Fibroblast of skin of left quadriceps (primary cell): ENCODE measurements around the gene UBL7.

ENCODE experiments used
- DNase-seq, 2 experiments: peaks; one replicate each; pipeline ENCODE4 v3.0.0-alpha.2; 2013; ENCODE audit warnings: low read depth in 2 of 2

Gene UBL7

DNA sequence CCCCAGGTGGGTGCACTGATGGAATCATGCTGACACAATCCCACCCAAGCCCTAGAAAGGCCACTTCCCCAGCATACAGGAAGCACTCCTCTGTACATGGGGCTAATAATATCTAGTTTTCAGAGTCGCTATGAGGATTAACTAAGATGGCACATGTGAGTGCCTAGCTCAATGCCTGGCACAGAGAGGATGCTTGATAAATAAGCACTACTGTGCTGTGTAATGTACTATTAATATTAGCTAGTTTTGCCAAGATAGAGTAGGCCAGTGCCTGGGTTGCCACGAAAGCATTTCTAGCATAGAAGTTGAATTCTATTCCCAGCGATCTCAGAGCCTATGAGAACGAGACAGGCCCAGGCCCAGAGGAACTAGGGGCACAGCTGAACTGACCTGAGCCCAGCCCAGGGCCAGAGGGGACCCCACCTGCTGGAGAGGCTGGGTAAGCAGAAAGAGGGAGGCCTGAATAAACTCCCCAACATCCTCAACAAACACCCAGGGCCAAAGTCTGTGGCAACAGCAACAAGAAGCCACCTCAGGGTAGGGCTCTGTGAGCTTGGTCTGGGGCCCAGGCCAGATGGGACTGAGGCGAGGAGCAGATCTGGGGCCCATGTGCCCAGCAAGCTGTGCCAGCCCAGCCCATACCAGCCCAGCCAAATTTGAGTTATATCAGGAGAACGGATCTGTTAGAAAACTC, 19.6 kb downstream of the UBL7 start:
- no peak for DNase-seq

DNA sequence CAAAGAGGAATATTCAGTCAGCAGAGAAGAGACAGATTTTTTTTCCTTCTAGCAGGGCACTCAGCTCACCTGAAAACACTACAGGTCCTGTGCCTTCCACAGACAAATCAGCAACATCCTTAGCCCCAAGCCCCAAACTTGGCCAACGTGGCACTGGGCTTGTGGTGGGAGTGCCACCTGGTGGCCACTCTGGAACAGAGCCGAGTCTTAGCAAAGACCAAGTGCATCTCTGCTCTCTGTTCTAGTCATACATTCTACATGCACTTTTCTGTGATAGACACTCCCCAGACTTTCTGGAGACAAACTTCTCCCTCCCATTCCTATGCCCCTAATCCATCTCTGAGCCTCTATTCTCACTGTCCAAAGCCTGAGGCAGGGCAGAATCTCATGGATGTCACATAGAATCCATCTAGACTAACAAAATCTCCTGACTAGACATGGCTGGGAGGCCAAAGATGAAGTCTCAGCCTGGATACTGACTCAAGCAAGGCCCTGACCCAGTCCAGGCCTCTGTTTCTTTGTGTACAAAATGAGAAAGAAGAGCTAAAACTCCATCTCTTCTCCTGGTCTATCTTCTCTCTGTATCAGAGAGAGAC, 22.1 kb downstream of the UBL7 start:
- peak; percentile 46 to 56 for DNase-seq

DNA sequence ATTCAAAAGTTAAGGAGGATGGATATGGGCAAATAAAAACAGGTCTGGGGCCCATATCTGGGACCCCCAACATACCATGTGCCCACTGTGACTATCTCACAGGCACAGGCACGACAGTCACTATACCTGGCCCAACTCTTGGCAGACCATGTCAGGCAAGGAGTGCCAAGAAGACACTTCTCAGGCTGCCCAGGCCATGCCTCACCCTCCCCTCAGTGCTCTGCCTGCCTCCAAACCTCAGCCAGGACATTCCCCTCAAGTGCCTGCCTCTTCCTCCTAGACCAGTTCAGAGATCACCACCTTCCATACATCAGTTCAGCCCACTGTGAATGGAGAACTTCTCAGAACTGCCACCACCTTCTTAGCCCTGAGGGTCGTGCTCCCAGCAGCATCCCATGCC, 22.8 kb downstream of the UBL7 start:
- DNase-seq: no peak

DNA sequence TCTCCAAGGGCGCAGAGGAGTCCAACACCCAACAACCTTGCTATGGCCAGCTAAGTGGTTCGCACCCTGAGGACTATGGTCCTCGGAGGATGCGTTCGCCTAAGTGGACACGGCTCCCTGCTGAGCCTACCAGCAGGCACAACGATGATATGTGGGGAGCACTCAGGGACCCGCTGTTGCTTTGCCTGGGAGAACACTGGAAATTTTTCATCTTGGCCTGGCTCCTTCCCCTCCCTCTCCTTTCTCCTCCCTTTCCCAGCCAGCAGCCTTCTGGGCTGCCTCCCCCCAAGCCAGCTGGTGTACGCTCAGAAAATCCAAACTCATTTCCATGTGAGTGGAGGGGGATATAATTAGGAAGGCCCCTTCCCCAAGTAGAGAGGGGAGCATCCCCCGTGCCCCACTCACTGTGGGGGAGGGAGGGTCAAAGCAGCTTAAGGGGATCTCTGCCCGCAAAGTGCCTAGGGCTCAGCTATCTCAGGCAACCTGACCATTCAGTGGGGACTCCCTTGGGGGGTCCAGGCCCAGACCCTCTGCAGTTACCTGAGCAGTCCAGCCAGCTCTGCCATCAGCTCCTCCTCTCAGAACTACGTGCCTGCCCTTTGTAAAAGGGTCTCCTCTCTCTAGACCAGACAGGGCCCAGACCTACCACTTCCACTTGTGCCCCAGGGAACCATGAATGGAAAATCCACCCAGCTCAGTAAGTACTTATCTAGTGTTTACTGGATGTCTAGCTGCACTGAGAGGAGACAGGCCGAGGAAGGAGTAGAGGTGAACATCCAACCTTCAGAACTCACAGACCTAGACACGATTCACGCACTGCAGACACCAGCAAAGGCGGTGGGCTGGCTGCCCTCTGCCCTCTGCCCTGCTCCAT, 26.5 kb downstream of the UBL7 start:
- no peak for DNase-seq

DNA sequence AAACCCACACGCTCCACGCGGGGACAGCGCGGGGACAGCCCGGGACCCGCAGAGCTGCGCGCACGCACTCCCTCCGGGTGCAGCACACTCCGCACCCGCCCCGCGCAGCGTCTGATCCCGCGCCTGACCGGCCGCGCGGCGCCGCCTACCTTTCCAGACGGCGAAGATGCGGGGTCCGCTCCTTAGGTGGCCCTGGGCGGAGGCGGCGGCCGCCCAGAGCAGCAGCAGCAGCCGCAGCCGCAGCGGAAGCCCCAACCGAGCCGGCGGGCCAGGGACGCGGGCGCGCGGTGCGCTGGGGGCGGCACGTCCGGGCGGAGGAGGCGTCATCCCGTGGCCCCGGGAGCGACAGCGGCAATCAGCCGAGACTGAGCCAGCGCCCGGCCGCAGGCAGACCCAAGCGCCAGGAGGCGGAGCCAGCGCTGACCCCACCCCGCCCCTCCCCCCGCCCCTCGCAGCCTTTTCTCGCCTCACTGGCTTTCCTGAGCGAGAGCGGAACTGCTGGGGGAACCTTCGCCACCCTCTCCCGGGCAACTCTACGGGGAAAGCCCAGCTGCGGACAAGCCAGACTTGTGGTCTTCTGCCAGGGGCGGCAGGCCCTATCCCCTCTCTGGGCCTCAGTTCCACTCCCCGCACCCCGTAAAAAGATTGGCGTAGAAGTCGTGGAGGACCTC, 27.2 kb downstream of the UBL7 start, which contains the start of gene SEMA7A:
TSS of gene SEMA7A (minus strand) at position 367 of the 671 bp plus-strand sequence. CDS start at position 327, 40 bp downstream.
- DNase-seq: peak; percentile 56 to 59

DNA sequence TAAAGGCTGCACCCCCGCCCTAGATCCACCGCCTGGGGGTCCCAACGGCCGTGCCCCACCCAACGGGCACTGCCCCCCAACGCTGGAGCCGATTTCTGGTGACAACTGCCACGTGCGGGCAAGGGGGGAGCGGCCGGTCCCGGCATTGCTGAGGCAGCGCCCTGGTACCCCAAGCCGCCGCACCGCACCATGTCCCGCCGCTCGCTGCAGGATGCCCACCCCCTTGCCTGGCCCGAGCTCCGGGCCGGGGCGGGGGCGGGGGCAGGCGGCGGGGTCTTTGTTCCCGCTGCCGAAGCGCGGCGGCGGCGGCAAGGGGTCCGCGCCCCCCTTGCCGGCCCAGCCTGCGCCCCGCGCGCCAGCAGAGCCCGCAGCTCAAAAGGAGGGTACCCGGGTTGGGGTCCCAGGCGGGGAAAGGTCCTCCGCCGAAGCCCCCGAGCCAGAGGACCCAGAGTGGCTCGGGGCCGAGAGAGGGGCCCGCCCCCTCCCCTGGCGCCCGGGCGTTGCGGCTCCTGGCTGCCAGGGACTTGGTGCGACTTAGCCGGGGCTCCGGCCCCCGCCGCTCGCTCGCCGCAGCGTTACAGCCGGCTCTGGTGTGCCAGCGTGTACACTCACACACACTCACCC, 27.9 kb downstream of the UBL7 start:
- DNase-seq: no peak

DNA sequence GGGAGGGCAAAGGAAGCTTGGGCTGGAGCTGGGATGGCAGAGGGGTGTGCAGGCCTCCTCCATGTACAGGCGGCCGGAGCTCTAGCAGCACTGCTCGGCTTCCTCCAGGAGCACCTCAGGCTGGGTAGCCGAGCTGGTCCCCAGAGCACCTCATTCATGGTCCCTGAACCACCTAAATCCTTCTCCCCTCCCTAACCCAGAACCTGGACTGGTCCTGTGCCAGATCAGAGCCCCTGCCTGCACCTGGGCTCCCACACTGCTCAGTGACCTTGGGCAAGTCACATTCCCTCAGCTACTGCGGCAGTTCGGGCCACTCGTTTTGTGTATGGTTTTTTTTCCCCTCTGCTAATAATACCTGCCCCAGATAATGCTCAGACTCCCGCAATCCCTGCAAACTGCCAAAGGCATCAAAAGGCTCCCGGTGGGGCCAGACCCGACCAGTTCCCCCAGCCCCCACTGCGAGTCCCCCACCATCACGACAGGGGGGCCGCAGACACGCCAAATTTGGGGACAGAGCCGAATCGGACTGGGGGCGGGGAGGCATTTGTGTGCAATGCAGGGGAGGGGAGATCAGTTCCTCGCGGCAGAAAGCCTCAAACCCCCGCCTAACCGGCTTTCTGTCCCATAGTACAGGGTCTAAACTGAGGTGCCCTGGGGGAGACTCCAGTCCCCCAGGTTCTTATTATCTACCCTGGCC, 28.5 kb downstream of the UBL7 start:
- DNase-seq: no peak

DNA sequence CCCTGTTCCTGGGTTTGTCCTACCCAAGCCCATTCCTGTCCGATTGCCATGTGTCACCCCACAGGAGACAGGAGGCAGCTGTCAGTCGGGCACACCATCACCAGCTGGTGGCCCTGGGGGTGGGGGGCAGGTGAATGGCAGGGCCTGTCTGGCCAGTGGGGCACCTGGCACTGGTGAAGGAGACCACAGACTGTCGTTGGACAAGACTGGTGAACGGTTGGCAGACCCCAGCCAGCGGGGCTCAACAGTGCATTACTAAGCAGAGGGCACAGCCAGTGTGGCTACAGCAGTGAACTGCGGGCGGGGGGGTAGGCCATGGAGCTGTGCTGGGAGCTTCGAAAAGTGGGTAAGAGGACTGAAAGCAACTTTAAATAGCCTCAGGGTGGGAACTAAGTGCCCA, 29.3 kb downstream of the UBL7 start:
- no peak for DNase-seq

DNA sequence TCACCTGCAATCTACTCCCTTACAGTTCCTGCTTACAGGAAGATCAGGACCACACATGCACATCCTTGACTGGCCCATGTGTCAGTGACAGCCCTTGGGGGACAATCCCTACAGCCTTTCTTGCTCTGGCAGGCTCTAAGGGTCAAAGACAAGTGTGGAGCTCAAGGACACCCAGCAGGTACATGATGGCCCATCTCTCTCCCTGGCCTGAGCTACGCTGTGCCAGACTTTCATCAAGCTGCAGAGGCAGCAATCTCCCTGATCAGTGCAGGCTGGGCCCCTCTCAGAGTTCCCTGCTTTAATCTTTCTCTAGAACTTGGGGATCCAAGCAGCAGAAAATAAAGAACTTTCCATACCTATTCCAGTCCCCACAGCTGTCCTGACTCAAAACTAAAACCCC, 29.8 kb downstream of the UBL7 start:
- DNase-seq: no peak

DNA sequence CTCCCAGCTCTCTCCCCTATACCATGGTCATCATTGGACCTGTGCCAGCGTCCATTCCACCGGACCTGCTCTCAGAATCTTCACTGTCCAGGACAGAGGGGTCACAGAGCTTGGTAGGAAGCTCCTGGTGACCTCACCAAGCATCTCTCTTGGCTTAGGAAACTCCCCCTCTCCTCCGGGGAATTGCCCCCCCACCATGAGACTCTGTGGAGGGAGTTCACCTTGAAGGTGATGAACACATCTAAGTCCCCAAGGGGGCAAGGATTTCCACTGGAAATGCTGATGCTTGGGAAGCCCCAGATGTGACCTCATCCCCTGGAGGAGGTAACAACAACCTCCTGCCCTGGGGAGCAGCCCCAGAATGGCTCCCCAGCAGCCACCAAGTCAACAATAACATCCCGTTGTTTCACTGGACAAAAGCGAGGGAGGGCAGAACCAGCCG, 30.4 kb downstream of the UBL7 start:
- no peak for DNase-seq

DNA sequence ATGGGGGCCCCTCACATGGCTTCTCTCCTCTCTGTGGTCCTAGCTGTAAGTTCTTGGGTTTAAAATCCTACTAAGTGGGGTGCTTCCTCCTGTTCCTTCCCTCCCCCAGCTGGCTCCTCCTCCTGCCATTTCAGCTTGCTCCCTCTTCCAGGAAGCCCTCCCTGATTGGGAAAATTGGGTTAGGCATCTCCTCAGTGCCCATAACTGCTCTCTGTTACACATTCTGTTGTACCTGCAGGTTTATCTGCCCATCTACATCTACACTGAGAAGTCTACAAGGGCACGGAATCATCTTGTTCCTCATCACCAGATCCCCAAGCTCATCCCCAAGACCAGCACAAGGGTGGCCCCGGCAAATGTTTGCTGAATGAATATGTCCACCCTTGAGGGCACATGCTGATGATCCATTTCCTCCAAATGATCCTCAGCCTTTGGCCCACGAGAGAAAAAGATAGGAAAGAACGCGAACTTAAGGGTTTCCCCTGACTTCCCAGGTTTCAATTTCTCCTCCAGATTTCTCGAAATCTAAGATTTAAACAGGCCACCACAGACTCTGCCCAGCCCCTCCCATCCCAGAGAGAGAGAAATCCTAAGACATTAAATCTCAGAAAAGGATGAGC, 31.1 kb downstream of the UBL7 start:
- no peak for DNase-seq

DNA sequence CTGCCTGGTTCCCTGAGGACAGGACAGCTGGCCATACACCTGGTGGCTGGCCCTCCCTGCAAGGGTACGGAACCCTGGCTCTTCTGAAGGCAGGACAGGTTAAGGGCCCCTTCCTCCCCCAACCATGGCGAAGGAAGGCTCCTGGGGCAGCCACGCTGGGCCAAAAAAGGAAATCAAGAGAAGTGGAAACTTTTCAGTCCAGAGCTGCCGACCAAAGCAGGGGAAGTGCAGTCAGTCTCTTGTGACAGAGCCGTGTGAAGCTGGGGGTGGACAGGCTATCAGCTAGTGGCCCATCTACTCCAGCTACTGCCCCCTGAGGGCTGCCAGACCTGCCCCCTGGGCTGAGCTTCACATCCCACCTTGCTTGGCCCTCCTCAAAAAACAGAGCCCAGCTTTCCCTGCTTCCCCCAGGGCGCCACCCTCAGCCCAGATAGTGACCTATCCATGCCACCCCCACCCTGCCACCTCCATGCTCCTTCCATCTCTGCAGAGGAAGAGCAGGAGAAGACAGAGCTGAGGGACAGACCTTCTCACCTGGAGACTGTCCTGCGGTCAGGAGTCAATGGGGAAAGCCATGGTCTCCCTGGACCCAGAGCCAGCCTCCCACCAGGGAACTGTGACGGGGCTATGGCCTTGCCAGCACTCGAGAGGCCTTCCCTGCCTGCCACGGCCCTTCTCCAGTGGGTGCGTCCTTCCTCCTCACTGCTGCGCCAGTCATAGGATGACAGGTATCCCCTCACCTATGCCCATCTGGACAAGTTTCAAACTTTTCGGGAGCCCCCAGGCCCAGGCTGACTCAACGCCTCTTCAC, 31.8 kb downstream of the UBL7 start:
- DNase-seq: no peak

DNA sequence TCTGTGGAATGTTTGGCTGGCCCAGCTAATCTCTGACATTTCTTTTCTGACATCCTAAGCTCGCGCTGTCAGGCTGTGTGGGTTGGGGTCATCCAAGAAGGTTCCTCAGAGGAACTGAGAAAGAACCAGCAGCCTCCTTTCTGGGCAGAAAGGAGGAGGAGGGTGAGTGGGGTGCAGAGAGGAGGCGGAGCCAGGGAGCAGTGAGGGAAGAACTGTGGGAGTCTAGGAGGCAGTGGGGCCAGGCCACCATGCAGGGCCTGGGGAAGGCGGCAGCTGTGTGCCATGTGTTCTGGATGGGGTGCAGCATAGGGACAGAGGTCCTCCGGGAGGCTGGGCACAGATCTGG, 32.5 kb downstream of the UBL7 start:
- DNase-seq: no peak

DNA sequence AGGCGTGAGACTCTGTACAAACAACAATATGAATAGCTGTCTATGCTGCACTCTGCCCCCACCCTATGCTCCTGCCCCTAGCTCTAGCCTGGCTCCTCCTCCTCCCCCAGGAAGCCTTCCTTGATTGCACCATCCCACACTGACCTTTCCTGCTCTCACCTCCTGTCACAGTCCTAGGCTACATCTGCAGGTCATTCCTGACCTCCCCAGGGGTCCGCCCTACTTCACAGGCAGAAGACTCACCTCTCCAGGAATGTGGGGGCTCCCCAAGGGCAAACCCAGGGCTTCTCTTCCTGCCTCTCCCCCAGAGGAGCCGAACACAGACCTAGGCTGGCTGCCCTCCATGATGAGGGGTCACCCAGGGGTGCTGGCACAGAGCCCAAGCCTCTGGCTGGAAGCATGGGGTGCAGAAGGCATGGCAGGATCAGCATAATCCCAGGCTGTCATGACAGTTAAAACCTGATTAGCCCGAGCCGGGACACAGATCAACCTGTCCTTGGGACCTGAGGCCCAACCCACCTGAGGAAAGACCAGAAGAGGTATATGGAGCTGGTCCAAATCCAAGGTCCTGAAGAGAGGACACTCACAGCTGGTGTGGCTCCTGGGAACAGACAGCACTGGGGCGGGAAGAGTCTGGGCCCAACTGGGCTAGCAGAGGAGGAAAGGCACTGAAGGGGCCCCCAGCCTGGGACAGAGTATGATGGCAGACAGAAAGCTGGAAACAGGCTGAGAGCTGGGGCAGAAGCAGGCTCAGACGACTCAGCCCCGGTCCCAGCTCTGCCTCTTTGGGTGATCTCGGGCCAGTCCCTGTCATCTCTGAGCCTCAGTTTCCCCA, 33.1 kb downstream of the UBL7 start:
- DNase-seq: no peak

DNA sequence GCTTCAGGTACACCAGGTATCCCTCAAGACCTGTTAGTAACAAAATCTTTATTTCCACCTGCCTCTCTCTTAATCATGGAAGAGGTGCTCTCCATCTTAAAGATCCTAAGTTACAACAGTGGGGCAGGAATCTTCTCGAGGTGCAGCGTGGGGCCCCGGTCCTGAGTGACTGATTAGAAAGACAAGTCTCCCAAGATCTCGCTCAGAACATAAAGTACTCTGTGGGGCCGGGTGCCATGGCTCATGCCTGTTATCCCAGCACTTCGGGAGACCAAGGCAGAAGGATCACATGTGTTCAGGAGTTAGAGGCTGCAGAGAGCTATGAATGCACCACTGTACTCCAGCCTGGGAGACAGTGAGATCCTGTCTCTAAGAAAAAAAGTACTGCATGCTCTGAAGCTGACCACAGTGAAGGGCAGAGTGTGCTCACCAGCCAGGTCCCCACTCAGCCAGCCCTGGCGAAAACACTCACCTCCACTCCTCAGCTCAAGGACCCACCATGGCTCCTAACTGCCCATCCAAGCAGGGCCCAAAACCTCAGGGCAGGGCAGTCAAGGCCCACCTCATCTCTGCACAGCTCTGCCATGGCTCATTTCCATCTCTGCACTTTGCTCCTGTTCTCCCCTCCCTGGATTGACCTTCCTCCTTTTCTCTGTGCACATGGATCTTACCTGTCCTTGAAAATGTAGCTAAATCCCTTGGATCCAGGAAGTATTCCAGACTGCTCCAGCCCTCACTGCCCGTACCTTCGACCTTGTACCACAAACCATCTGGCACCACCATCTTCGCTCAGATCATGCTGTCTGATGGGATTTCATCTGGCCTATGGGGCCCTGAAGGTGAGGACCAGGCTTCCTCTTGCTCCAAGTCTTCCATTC, 34.3 kb downstream of the UBL7 start:
- DNase-seq: no peak

DNA sequence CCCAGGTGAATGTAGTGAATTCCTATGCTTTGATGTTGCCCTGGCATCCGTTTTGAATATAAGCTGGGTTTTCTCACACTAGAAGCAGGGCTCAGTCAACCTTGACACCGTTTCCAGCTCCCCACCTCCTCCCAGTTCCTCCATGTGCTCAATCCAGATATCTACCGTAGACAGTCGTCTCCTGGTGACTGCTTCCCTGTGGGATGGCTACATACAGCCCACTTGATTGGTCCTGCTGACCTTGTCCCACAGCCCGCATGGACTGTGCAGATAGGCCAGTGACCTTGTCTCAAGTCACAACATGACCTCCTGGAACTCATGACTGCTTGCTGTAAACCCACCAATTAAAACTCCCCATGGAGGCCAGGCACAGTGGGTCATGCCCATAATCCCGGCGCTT, 35.3 kb downstream of the UBL7 start:
- DNase-seq: no peak

DNA sequence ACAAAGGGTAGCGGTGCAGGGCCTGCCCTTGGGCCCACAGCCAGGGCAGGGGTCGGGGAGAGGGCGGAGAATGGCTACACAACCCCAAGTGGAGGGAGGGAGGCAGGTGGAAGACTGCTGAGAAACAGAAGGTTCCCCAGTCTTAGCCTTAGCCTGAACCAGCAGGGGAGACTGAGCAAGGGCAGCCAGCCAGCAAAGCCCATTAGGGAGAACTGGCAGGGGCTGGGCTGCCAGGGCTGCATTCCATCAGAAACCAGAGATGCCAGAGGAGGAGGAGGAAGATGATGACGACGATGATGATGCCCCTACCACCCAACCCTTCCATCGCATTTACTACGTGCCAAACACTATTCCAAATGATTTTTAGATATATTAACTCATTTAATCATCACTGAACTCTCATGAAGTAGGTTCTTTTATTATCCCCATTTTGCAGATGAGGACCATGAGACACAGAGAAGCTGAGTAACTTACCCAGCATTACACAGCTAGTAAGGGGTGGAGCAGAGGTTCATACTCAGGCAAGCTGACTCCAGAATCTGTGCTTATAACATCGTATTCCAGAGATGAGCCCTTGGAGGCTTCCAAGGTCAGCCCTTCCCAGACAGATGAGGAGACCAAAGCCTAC, 35.9 kb downstream of the UBL7 start:
- no peak for DNase-seq
